GM12864 (cell line): Measurements from ENCODE around the gene WDFY2.

ENCODE experiments used
- DNase-seq: peaks from one replicate; pipeline ENCODE4 v3.0.0-alpha.2; 2011; ENCODE audit warnings: low read depth
- H3K4me3 ChIP-seq: 2 replicates; pipeline ENCODE4 v1.5.1; 2011; ENCODE audit warnings: mild to moderate bottlenecking, low read depth, low read length, control low read depth
- CTCF ChIP-seq: IDR thresholded peaks from 2 replicates; pipeline ENCODE4 v1.5.1; 2011; ENCODE audit warnings: low read depth, mild to moderate bottlenecking, moderate library complexity, low read length, control low read depth, inconsistent platforms; ENCODE audit errors: missing control alignments

Gene WDFY2

GRCh38 chr13:51556740-51557139 is 27.5 kb upstream of the WDFY2 start:
- TF ChIP-seq CTCF = no peak
- no peak overlapping the region for H3K4me3 ChIP-seq
- no peak for DNase-seq

- TF ChIP-seq CTCF = no peak
- H3K4me3 ChIP-seq = no peak overlapping the region
- DNase-seq = no peak
Observed at GRCh38 chr13:51557438-51557837, 26.8 kb upstream of the WDFY2 start.

- no peak for TF ChIP-seq CTCF
- no peak for DNase-seq
- no peak overlapping the region for H3K4me3 ChIP-seq
Observed at GRCh38 chr13:51557875-51558612, 26.2 kb upstream of the WDFY2 start.

- DNase-seq = no peak
- no peak for TF ChIP-seq CTCF
- H3K4me3 ChIP-seq = no peak overlapping the region
Observed at GRCh38 chr13:51559946-51560735, 24.1 kb upstream of the WDFY2 start.

- DNase-seq = peak; percentile 49
- no peak overlapping the region for H3K4me3 ChIP-seq
- TF ChIP-seq CTCF = no peak
Observed at GRCh38 chr13:51562011-51562671, 22.1 kb upstream of the WDFY2 start.

GRCh38 chr13:51564252-51564651 is 20.0 kb upstream of the WDFY2 start:
- no peak for DNase-seq
- no peak overlapping the region for H3K4me3 ChIP-seq
- TF ChIP-seq CTCF = no peak
